GM18505 (cell line): ENCODE data around the gene SDR9C7.
"Not testable (repeated sequence)": the region's sequence is repeated elsewhere in the genome, so short reads cannot be mapped to it uniquely, and the experiment has no call there.

ENCODE experiments used
- ATAC-seq: cut with Tn5 transposase; IDR thresholded peaks from one replicate; pipeline ENCODE4 v1.9.1; 2021; ENCODE audit not compliant: unreplicated experiment
- POLR2A ChIP-seq: IDR thresholded peaks from 4 replicates; pipeline ENCODE4 v1.6.1; 2011; ENCODE audit warnings: borderline replicate concordance; ENCODE audit not compliant: insufficient read depth, insufficient read length; ENCODE audit errors: extremely low read depth

Gene SDR9C7

DNA sequence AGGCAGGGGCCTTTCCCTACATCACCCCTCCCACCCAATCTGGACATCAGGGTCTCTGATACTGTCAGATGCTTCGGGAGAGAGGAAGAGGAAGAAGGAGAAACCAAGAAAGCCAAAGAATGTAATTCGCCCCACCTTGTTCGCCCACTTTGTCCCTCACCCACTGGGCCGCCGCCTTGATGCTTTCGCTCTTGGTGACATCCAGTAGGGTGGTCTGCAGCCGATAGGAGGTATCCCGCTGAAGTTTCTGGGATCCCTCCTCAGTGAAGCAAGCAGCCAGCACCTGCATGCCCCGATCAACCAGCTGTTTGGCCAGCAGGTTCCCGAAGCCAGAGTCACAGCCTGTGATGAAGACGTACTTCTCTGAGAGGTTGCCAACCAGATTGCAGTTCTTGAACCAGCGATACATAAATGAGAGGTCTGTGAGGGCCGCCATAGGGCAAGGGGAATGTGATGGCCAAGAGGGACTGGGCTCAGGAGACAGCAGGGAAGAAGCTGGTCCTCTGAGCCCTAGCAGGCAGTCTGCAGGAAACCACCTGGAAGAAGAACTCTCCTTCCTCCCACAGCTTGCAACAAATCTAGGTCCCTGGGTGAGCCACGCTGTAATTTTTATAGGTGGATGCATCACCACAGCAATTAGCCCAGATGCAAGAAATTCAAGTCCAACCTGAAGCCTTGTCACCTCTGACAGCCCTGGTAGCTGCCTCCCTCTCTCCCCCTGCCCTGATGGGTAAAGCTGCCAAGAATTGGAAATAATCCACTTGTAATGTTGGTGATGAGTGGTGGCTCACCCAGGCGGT is at the start of gene SDR9C7:
SDR9C7 (minus strand) TSS at position 583 of the 800 bp plus-strand sequence; CDS start at position 436, 147 bp downstream.
- no peak for TF ChIP-seq POLR2A
- ATAC-seq, result no peak

GRCh38 chr12:56983386-56983785 is 49.2 kb upstream of the SDR9C7 start:
- TF ChIP-seq POLR2A, result no peak

GRCh38 chr12:56982578-56983236 is 48.5 kb upstream of the SDR9C7 start:
- not testable (repeated sequence) for ATAC-seq

More at GRCh38 chr12:56983386-56983785, 49.2 kb upstream of the SDR9C7 start:
- ATAC-seq, result no peak

GRCh38 chr12:56980941-56981530 is 46.8 kb upstream of the SDR9C7 start:
- ATAC-seq, result no peak
- no peak for TF ChIP-seq POLR2A

- no peak for TF ChIP-seq POLR2A
Measured at GRCh38 chr12:56980268-56980667, 46.1 kb upstream of the SDR9C7 start.

GRCh38 chr12:56979628-56980027 is 45.4 kb upstream of the SDR9C7 start:
- no peak for TF ChIP-seq POLR2A
- ATAC-seq, result no peak

More at GRCh38 chr12:56980268-56980667, 46.1 kb upstream of the SDR9C7 start:
- no peak for ATAC-seq

- ATAC-seq, result no peak
- no peak for TF ChIP-seq POLR2A
Measured at GRCh38 chr12:56978397-56979138, 44.4 kb upstream of the SDR9C7 start.

DNA sequence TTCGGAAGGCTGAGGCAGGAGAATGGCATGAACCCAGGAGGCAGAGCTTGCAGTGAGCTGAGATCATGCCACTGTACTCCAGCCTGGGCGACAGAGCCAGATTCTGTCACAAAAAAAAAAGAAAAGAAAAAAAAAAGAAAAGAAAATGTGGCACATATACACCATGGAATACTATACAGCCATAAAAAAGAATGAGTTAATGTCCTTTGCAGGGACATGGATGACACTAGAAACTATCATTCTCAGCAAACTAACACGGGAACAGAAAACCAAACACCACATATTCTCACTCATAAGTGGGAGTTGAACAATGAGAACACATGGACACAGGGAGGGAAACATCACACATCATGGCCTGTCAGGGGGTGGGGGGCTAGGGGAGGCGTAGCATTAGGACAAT is 43.2 kb upstream of the SDR9C7 start:
- not testable (repeated sequence) for ATAC-seq

DNA sequence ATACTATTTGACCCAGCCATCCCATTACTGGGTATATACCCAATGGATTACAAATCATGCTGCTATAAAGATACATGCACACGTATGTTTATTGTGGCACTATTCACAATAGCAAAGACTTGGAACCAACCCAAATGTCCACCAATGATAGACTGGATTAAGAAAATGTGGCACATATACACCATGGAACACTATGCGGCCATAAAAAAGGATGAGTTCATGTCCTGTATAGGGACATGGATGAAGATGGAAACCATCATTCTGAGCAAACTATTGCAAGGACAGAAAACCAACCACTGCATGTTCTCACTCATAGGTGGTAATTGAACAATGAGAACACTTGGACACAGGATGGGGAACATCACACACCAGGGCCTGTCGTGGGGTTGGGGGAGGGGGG is 40.0 kb upstream of the SDR9C7 start:
- not testable (repeated sequence) for ATAC-seq

- ATAC-seq, result not testable (repeated sequence)
Measured at GRCh38 chr12:56968910-56969309, 34.7 kb upstream of the SDR9C7 start.

DNA sequence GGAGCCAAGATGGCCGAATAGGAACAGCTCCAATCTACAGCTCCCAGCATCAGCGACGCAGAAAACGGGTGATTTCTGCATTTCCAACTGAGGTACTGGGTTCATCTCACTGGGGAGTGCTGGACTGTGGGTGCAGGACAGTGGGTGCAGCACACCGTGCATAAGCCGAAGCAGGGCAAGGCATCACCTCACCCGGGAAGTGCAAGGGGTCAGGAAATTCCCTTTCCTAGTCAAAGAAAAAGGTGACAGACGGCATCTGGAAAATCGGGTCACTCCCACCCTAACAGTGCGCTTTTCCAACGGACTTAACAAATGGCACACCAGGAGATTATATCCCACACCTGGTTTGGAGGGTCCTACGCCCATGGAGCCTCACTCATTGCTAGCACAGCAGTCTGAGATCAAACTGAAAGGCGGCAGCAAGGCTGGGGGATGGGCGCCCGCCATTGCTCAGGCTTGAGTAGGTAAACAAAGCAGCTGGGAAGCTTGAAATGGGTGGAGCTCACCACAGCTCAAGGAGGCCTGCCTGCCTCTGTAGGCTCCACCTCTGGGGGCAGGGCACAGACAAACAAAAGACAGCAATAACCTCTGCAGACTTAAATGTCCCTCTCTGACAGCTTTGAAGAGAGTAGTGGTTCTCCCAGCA is 31.9 kb upstream of the SDR9C7 start:
- not testable (repeated sequence) for ATAC-seq

GRCh38 chr12:56965124-56965523 is 30.9 kb upstream of the SDR9C7 start:
- ATAC-seq, result not testable (repeated sequence)

- ATAC-seq, result not testable (repeated sequence)
Measured at GRCh38 chr12:56963557-56963956, 29.3 kb upstream of the SDR9C7 start.

- not testable (repeated sequence) for ATAC-seq
Measured at GRCh38 chr12:56962247-56962646, 28.0 kb upstream of the SDR9C7 start.
